ENCODE data around the gene CDH16. TPM values are rescaled to one million over a fixed set of nuclear protein-coding genes. Genes with fewer than 3 reads are reported as not detected.

The CDH16 gene
- total and polyA plus RNA-seq, 2 experiments from 2014 or later: not detected

- Histone ChIP-seq H3K4me3 (no peak overlapping the region), H3K4me1 (ENCODE audit: insufficient read depth) (no peaks in the 10 kb centered on the region), H3K79me2 (replicated peaks; ENCODE audit: insufficient read depth) (no peaks in the 10 kb centered on the region), H3K36me3 (ENCODE audit: insufficient read depth) (no peaks in the 10 kb centered on the region), H4K20me1 (replicated peaks; ENCODE audit: insufficient read depth) (no peaks in the 10 kb centered on the region), H3K9me2 (ENCODE audit: insufficient read depth) (no peaks in the 10 kb centered on the region), H3K4me2 (no peak overlapping the region), H3K27ac (ENCODE audit: low read depth) (no peak overlapping the region), H3F3A (replicated peaks; ENCODE audit: low read depth) (no peaks in the 10 kb centered on the region), H2AFZ (peak overlapping the region; percentile 18; the same call in 1 of the 2 replicates), H3K27me3 (ENCODE audit: insufficient read depth) (peaks cover 37% of the 10 kb centered on the region)
- no peak for ATAC-seq
- Mint-ChIP-seq H3K4me1 (peaks cover 3% of the 10 kb centered on the region; the same call in 1 of the 3 replicates), H3K4me3 (no peak overlapping the region), H3K27ac (no peak overlapping the region), H3K9me3 (peaks cover 10% of the 10 kb centered on the region; the same call in 2 of the 3 replicates), H3K27me3 (ENCODE audit: insufficient read depth, low read depth, poor library complexity) (peaks cover 30% of the 10 kb centered on the region), H3K36me3 (ENCODE audit: low read depth) (0 out of 3 replicates have a peak, but pooled peaks cover 4% of the 10 kb centered on the region)
- no peak for DNase-seq (ENCODE audit: low spot score)
- TF ChIP-seq EZH2phosphoT487 (IDR thresholded peaks at IDR 0.05; ENCODE audit: unreplicated experiment) (no peak), NANOG (IDR thresholded peaks at IDR 0.05; ENCODE audit: borderline replicate concordance) (no peak), REST (IDR thresholded peaks at IDR 0.05; ENCODE audit: unreplicated experiment) (no peak), JUNB (IDR thresholded peaks at IDR 0.05; ENCODE audit: unreplicated experiment) (no peak), ZNF462 (CRISPR knock-in tag; IDR thresholded peaks at IDR 0.05) (no peak), ETS1 (IDR thresholded peaks at IDR 0.05) (no peak), CTCF (conservative IDR thresholded peaks at IDR 0.05; ENCODE audit: low read depth in 2 of 2) (no peak), EZH2 (IDR thresholded peaks at IDR 0.05; ENCODE audit: low read depth, unreplicated experiment) (no peak), STAT1 (IDR thresholded peaks at IDR 0.05; ENCODE audit: unreplicated experiment) (no peak), CREB1 (CRISPR knock-in tag; IDR thresholded peaks at IDR 0.05; ENCODE audit: low read depth) (no peak), POLR2AphosphoS5 (IDR thresholded peaks at IDR 0.05; ENCODE audit: low read depth) (no peak), ZNF114 (CRISPR knock-in tag; IDR thresholded peaks at IDR 0.05) (no peak), ZNF331 (CRISPR knock-in tag; IDR thresholded peaks at IDR 0.05; ENCODE audit: low read depth) (no peak)
Measured at GRCh38 chr16:66953462-66954096, 34.9 kb upstream of the CDH16 start.

All from GM23338 (cell line).